GM12878 (cell line): ENCODE measurements around the gene HINT3. TPM values are rescaled to one million over a fixed set of nuclear protein-coding genes. Genes with fewer than 3 reads are reported as not detected.

Experiments
- ATF2 ChIP-seq: IDR thresholded peaks from 2 replicates; pipeline ENCODE4 v1.6.1; 2012; ENCODE audit warnings: low read length, inconsistent platforms
- BMI1 ChIP-seq: fragments of 450-650 bp; IDR thresholded peaks from 2 replicates; pipeline ENCODE4 v1.6.1; 2016; ENCODE audit warnings: mild to moderate bottlenecking, moderate library complexity, borderline replicate concordance
- BRCA1 ChIP-seq: IDR thresholded peaks from 2 replicates; pipeline ENCODE4 v1.6.1; 2011; ENCODE audit warnings: low read depth, low read length, improper control_type of control experiment
- FOS ChIP-seq: IDR thresholded peaks from 3 replicates; pipeline ENCODE4 v1.6.1; 2011; ENCODE audit warnings: borderline replicate concordance; ENCODE audit not compliant: insufficient read length; ENCODE audit errors: extremely low read depth
- MXI1 ChIP-seq: fragments of 150-350 bp; IDR thresholded peaks from 2 replicates; pipeline ENCODE4 v1.6.1; 2011; ENCODE audit warnings: low read depth, mild to moderate bottlenecking, inconsistent platforms, low read length, improper control_type of control experiment
- PBX3 ChIP-seq: IDR thresholded peaks from 2 replicates; pipeline ENCODE4 v1.6.1; 2011; ENCODE audit warnings: mild to moderate bottlenecking, low read depth, low read length, moderate library complexity; ENCODE audit not compliant: insufficient replicate concordance
- TBL1XR1 ChIP-seq: IDR thresholded peaks from 2 replicates; pipeline ENCODE4 v1.6.1; 2012; ENCODE audit warnings: low read depth, low read length, improper control_type of control experiment
- ZBTB11 ChIP-seq: fragments of 450-650 bp; formaldehyde crosslinking; IDR thresholded peaks from 2 replicates; pipeline ENCODE4 v1.5.0; 2022; ENCODE audit warnings: mild to moderate bottlenecking, missing genetic modification characterization
- ZNF217 ChIP-seq: fragments of 450-650 bp; IDR thresholded peaks from 2 replicates; pipeline ENCODE4 v1.6.1; 2017; ENCODE audit warnings: antibody characterized with exemption, mild to moderate bottlenecking
- polyA plus RNA-seq, 11 experiments: library from polyadenylated mRNA; depleted of rRNA in 4 of 11; unstranded in 6 of 11; stranded (reverse) in 5 of 11; fragments of >200 nt; fragmentation: Nextera tagmentation in 4 of 11; fragmentation: Illumina TruSeq in 1 of 11; extraction: Ambion mirVana in 4 of 11; extraction: Trizol in 1 of 11; gene quantifications; 1 replicate in 1 of 11; 2 replicates in 10 of 11; pipeline versions ENCODE4 v1.2.1 to v1.2.3, GENCODE V29; 2011 to 2016; ENCODE audit warnings: inconsistent platforms in 2 of 11, missing spikeins in 2 of 11, low read depth in 1 of 11
- total RNA-seq, 4 experiments: library from RNA; depleted of rRNA in 3 of 4; stranded (reverse); fragments of >200 nt in 3 of 4; fragmentation: Illumina TruSeq in 1 of 4; extraction: Trizol in 1 of 4; gene quantifications; 2 replicates each; pipeline versions ENCODE4 v1.2.1 to v1.2.3, GENCODE V29; 2013 to 2021

The HINT3 gene
- total and polyA plus RNA-seq, 10 of the 15 experiments (the other 5 are each of a cell fraction or from before 2014, with no cell fraction given) = 0.72 to 9.1 (median 5.4) TPM

- TF ChIP-seq BMI1 (no peak), FOS (no peak), ZBTB11 (no peak), ATF2 (no peak), MXI1 (no peak), TBL1XR1 (no peak), ZNF217 (no peak), PBX3 (no peak), BRCA1 (no peak)
- TF ChIP-seq, all 136 proteins: peak for 0
Observed at GRCh38 chr6:126007800-126008199, 51.2 kb downstream of the HINT3 start (continued).
